HG03442 (cell line): ENCODE data around the gene SAE1.
"Not testable (repeated sequence)": the region's sequence is repeated elsewhere in the genome, so short reads cannot be mapped to it uniquely, and the experiment has no call there.

Source experiments
- ATAC-seq: cut with Tn5 transposase; IDR thresholded peaks from one replicate; pipeline ENCODE4 v1.9.1; 2021; ENCODE audit warnings: mild to moderate bottlenecking, moderate library complexity; ENCODE audit not compliant: unreplicated experiment

Gene SAE1

GRCh38 chr19:47130589-47131227 is at the start of gene SAE1:
SAE1 (plus strand) TSS chr19:47130835; CDS start chr19:47130931, 96 bp downstream.
- ATAC-seq: peak; percentile 84

DNA sequence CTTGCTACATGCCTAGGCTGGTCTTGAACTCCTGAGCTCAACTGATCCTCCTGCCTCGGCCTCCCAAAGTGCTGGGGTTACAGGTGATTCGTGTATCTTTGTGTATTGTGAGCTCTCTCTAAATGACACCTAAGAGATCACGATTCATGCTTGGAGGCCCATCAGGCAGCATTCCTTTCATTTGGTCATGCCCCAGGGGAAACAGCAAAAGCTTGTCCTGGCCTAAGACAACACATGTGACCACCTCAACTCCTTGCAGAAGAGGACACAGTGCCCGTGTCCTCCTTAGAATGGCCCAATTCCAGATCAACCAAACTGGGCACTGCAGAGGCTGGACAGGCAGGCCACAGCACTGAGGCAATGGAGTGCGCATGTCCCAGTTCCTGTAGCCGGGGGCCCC is 49.5 kb upstream of the SAE1 start:
- no peak for ATAC-seq

GRCh38 chr19:47082493-47082892 is 48.1 kb upstream of the SAE1 start:
- no peak for ATAC-seq

GRCh38 chr19:47084879-47085439 is 45.7 kb upstream of the SAE1 start:
- ATAC-seq: no peak

GRCh38 chr19:47086280-47086679 is 44.4 kb upstream of the SAE1 start:
- ATAC-seq: no peak

DNA sequence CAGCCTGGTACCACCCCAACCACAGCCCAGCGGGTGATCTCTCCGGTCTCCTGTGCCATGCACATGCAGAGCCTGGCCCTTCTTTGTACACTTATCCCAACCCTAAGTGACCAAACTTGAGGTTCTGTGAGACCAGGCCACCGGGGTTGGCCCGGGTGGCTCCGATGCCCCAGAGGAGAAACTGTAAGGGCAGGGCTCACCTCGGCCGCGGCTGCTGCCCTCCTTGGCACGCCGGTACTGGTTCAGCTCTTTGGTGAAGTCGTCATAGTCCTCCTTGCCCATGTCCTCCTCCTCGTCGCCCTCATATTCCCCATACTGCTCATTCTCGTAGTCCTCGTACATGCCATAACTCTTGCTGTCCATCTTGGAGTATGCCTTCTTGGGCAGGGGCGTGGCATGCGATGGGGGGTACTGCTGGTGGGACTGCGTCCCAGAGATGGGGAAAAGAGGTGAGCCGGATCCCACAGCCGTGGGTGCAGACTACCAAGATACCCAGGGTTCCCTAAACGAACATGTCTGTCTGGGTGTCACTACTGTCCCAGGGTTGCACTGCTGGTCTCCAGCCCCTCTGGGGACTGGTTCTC is 40.8 kb upstream of the SAE1 start:
- ATAC-seq: no peak

GRCh38 chr19:47093254-47093653 is 37.4 kb upstream of the SAE1 start:
- no peak for ATAC-seq

DNA sequence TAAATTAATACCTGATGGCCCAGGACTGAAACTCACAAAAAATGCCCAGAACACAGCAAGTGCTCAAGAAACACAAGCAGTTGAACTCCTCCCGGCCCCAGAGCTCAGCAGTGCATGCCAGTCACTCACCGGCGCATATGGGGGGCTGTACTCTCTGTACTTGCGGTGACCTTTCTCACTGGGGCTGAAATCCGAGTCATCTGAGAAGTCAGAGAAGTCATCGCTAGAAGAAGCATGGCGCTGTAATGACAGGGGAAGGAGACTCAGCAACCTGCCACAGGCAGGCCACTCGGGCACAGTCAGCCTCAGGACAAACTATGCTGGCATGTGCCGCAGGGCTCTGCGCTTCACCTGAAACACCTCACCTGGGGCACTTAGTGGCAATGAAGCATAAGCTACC is 36.8 kb upstream of the SAE1 start:
- no peak for ATAC-seq

GRCh38 chr19:47094557-47095475 is 35.8 kb upstream of the SAE1 start:
- ATAC-seq: no peak

GRCh38 chr19:47095476-47096099 is 35.0 kb upstream of the SAE1 start:
- no peak for ATAC-seq

GRCh38 chr19:47096100-47096704 is 34.4 kb upstream of the SAE1 start:
- ATAC-seq: no peak

DNA sequence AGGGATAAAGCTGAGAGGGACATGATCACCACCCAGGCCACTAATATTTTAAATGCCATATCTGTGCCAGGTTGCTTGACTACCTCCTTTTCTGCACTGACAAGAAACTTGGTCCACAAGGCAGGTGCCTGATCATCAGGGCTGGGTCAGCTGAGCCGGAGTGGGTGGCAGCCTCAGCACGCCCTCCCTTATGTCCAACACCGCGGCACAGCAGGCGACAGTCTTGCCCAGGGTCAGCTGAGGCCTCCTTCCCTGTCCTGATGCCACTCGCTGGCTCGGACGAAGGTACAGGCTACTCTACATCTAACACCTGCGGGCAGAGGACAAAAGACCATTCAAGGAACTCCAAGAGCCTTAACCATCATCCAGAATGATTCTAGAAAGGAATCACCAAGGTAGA is 33.9 kb upstream of the SAE1 start:
- no peak for ATAC-seq

GRCh38 chr19:47097396-47098201 is 33.0 kb upstream of the SAE1 start:
- ATAC-seq: no peak

DNA sequence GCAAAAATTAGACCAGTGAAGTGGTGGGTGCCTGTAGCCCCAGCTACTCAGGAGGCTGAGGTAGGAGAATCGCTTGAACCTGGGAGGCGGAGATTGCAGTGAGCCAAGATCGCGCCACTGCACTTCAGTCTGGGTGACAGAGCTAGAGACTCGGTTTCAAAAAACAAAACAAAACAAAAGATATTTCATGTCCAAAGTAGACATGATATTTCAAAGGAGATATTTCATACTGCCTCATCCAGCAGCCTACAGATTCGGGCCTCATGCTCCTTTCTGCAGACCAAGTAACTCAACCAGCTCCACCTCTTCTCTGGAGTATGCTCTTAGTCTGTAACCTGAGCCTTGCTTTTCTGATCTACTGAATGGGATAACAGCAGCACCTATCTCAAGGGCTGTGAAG is 32.0 kb upstream of the SAE1 start:
- ATAC-seq: no peak

DNA sequence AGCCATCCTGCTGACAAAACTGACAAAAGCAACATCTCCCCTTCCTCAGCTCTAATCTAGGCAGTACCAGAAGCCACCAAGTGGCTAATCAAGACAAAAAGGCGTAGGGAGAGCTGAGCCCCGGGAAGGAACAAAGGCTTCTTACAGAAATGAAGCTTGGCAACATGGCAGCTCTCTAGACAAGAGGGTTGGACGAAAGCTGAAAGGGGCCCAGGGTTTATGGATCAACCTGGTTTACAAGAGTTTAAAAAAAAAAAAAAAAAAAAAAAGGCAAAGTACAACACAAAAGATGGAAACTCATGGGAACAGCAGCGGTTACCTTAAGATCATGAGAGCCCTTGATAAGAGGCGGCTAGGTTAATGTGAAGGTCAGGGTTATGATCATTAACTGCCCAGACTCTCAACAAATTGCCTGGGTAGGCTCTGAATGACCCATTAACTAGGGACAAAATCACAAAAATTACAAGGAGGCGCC is 31.0 kb upstream of the SAE1 start:
- no peak for ATAC-seq

- ATAC-seq: no peak
These were observed 30.3 kb upstream of the SAE1 start for GRCh38 chr19:47100290-47100689.

DNA sequence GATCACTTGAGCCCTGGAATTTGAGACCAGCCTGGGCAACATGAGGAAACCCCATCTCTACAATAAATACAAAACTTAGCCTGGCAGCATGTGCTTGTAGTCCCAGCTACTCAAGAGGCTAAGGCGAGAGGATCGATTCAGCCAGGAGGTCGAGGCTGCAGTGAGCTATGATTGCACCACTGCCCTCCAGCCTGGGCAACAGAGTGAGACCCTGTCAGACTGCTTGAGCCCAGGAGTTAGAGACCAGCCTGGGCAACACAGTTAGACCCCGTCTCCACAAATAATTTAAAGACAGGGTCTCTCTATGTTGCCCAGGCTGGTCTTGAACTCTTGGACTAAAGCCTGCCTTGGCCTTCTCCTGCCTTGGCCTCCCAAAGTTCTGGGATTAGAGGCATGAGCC is 29.5 kb upstream of the SAE1 start:
- ATAC-seq: not testable (repeated sequence)

- no peak for ATAC-seq
These were observed 28.1 kb upstream of the SAE1 start for GRCh38 chr19:47102346-47103060.

GRCh38 chr19:47104680-47105079 is 26.0 kb upstream of the SAE1 start:
- no peak for ATAC-seq
